Activated CD4-positive, alpha-beta T cell treated with anti-CD3 and anti-CD28 coated beads, Interleukin-2, amount 10 ng/mL, durations not matched to agents 24 days and 14 days (primary cell): ENCODE measurements around the gene RHNO1. TPM values are rescaled to one million over a fixed set of nuclear protein-coding genes. Genes with fewer than 3 reads are reported as not detected.

Experiments
- DNase-seq: peaks from one replicate; pipeline ENCODE4 v3.0.0; 2022
- H3K27ac Mint-ChIP-seq: one replicate; pipeline ENCODE4 v1.8.0; 2022; ENCODE audit warnings: mild to moderate bottlenecking, mixed read lengths
- H3K27me3 Mint-ChIP-seq: one replicate; pipeline ENCODE4 v1.8.0; 2022; ENCODE audit warnings: mixed read lengths
- H3K36me3 Mint-ChIP-seq: one replicate; pipeline ENCODE4 v1.8.0; 2022; ENCODE audit warnings: low read depth, mild to moderate bottlenecking, mixed read lengths
- H3K4me1 Mint-ChIP-seq: one replicate; pipeline ENCODE4 v1.8.0; 2021; ENCODE audit warnings: mixed read lengths
- H3K4me3 Mint-ChIP-seq: one replicate; pipeline ENCODE4 v1.8.0; 2022; ENCODE audit warnings: mild to moderate bottlenecking, moderate library complexity, mixed read lengths
- H3K9me3 Mint-ChIP-seq: one replicate; pipeline ENCODE4 v1.8.0; 2021; ENCODE audit warnings: mixed read lengths
- intact Hi-C: fragments of 100-400 bp; cut with micrococcal nuclease; formaldehyde crosslinking; loops from one replicate; pipeline ENCODE4 v1.15.1; 2023
- total RNA-seq: library from RNA; stranded (reverse); gene quantifications from 2 replicates; pipeline ENCODE4 v1.2.3, GENCODE V29; 2022

RHNO1 gene
- total RNA-seq, 1 donor from 2014 or later = 48.1 TPM

GRCh38 chr12:2876431-2877046 is 484 bp upstream of the RHNO1 start:
- peak; percentile 78 for DNase-seq
- intact Hi-C loops = loop anchor here (1.0 to 5.0 kb wide), 4 partner anchors 8 to 184 kb away; partner anchors contain the start of genes ITFG2 and TULP3
- Mint-ChIP-seq H3K9me3 (no peaks in the 10 kb centered on the region), H3K4me3 (peak overlapping the region; percentile 87), H3K4me1 (peaks cover 43% of the 10 kb centered on the region), H3K36me3 (peaks cover 50% of the 10 kb centered on the region), H3K27me3 (no peaks in the 10 kb centered on the region), H3K27ac (peak overlapping the region; percentile 88)

- Mint-ChIP-seq H3K27me3 (no peaks in the 10 kb centered on the region), H3K36me3 (peaks cover 43% of the 10 kb centered on the region), H3K27ac (peak overlapping the region; percentile 98), H3K4me1 (peaks cover 49% of the 10 kb centered on the region), H3K4me3 (peak overlapping the region; percentile 87), H3K9me3 (no peaks in the 10 kb centered on the region)
- intact Hi-C loops = loop anchor here (1.0 to 5.0 kb wide), 2 partner anchors 12 to 186 kb away; partner anchors contain the start of gene TULP3
- DNase-seq = no peak
Observed at GRCh38 chr12:2877953-2878732, 1.1 kb downstream of the RHNO1 start.

- Mint-ChIP-seq H3K27me3 (no peaks in the 10 kb centered on the region), H3K4me3 (peak overlapping the region; percentile 87), H3K27ac (peak overlapping the region; percentile 78), H3K36me3 (peaks cover 37% of the 10 kb centered on the region), H3K4me1 (peaks cover 50% of the 10 kb centered on the region), H3K9me3 (no peaks in the 10 kb centered on the region)
- DNase-seq = peak; percentile 70
- intact Hi-C loops = loop anchor here (5.0 kb wide), 1 partner anchor 188 kb away; no protein-coding TSS in a partner anchor
Observed at GRCh38 chr12:2879853-2880252, 2.8 kb downstream of the RHNO1 start.

- Mint-ChIP-seq H3K27ac (peak overlapping the region; percentile 7), H3K27me3 (no peaks in the 10 kb centered on the region), H3K4me1 (peaks cover 39% of the 10 kb centered on the region), H3K9me3 (no peaks in the 10 kb centered on the region), H3K4me3 (no peak overlapping the region), H3K36me3 (peaks cover 38% of the 10 kb centered on the region)
- intact Hi-C loops = loop anchor here (1.0 to 2.0 kb wide), 2 partner anchors 59 to 156 kb away; no protein-coding TSS in a partner anchor
- no peak for DNase-seq
Observed at GRCh38 chr12:2884810-2885209, 7.8 kb downstream of the RHNO1 start.

- Mint-ChIP-seq H3K9me3 (no peaks in the 10 kb centered on the region), H3K4me1 (peaks cover 44% of the 10 kb centered on the region)
Observed at GRCh38 chr12:2886768-2887450, 9.9 kb downstream of the RHNO1 start.

GRCh38 chr12:2890001-2890387 is 13.0 kb downstream of the RHNO1 start:
- H3K27ac Mint-ChIP-seq = peak overlapping the region; percentile 94
- intact Hi-C loops = loop anchor here (1.0 to 2.0 kb wide), 5 partner anchors 13 to 199 kb away; partner anchors contain the start of genes FOXM1, ITFG2 and RHNO1
- peaks cover 3% of the 10 kb centered on the region for H3K27me3 Mint-ChIP-seq
- peaks cover 28% of the 10 kb centered on the region for H3K36me3 Mint-ChIP-seq
- H3K9me3 Mint-ChIP-seq = no peaks in the 10 kb centered on the region
- no peak for DNase-seq
- H3K4me3 Mint-ChIP-seq = peak overlapping the region; percentile 99
- peaks cover 35% of the 10 kb centered on the region for H3K4me1 Mint-ChIP-seq

More at GRCh38 chr12:2886768-2887450, 9.9 kb downstream of the RHNO1 start:
- H3K27ac Mint-ChIP-seq = no peak overlapping the region
- H3K36me3 Mint-ChIP-seq = peaks cover 35% of the 10 kb centered on the region
- no peak overlapping the region for H3K4me3 Mint-ChIP-seq
- DNase-seq = no peak
- peaks cover 2% of the 10 kb centered on the region for H3K27me3 Mint-ChIP-seq
- intact Hi-C loops = no loop called here

- Mint-ChIP-seq H3K9me3 (no peaks in the 10 kb centered on the region), H3K36me3 (peaks cover 24% of the 10 kb centered on the region), H3K4me1 (peaks cover 32% of the 10 kb centered on the region), H3K4me3 (peak within 1 kb of the TSS; percentile 99), H3K27ac (peak within 1 kb of the TSS; percentile 94), H3K27me3 (peaks cover 3% of the 10 kb centered on the region)
- DNase-seq = peak; percentile 99
- intact Hi-C loops = loop anchor here (1.0 to 2.0 kb wide), 5 partner anchors 13 to 200 kb away; partner anchors contain the start of genes FOXM1, ITFG2 and RHNO1
Observed at GRCh38 chr12:2890388-2891239, 13.6 kb downstream of the RHNO1 start, which contains the start of gene TULP3. TULP3 (plus strand) TSS chr12:2890891; CDS start chr12:2890948, 57 bp downstream.

- peak; percentile 78 for DNase-seq
- intact Hi-C loops = loop anchor here (2.0 kb wide), 2 partner anchors 23 to 201 kb away; no protein-coding TSS in a partner anchor
- no peak overlapping the region for H3K27ac Mint-ChIP-seq
Observed at GRCh38 chr12:2891240-2892053, 14.4 kb downstream of the RHNO1 start.

GRCh38 chr12:2892246-2892645 is 15.2 kb downstream of the RHNO1 start:
- no peak overlapping the region for H3K27ac Mint-ChIP-seq
- peaks cover 3% of the 10 kb centered on the region for H3K27me3 Mint-ChIP-seq
- DNase-seq = no peak
- H3K36me3 Mint-ChIP-seq = peaks cover 19% of the 10 kb centered on the region
- peaks cover 32% of the 10 kb centered on the region for H3K4me1 Mint-ChIP-seq
- intact Hi-C loops = no loop called here
- no peak overlapping the region for H3K4me3 Mint-ChIP-seq
- no peaks in the 10 kb centered on the region for H3K9me3 Mint-ChIP-seq

More at GRCh38 chr12:2891240-2892053, 14.4 kb downstream of the RHNO1 start:
- Mint-ChIP-seq H3K4me1 (peaks cover 32% of the 10 kb centered on the region), H3K9me3 (no peaks in the 10 kb centered on the region), H3K27me3 (peaks cover 3% of the 10 kb centered on the region), H3K4me3 (peak overlapping the region; percentile 99), H3K36me3 (peaks cover 19% of the 10 kb centered on the region)

- Mint-ChIP-seq H3K4me3 (peak overlapping the region; percentile 50), H3K36me3 (peaks cover 13% of the 10 kb centered on the region), H3K27ac (no peak overlapping the region), H3K4me1 (peaks cover 29% of the 10 kb centered on the region), H3K27me3 (peaks cover 3% of the 10 kb centered on the region), H3K9me3 (no peaks in the 10 kb centered on the region)
- intact Hi-C loops = no loop called here
- no peak for DNase-seq
Observed at GRCh38 chr12:2893007-2893406, 16.0 kb downstream of the RHNO1 start.

GRCh38 chr12:2895051-2895451 is 18.0 kb downstream of the RHNO1 start:
- H3K27me3 Mint-ChIP-seq = peaks cover 3% of the 10 kb centered on the region
- peaks cover 4% of the 10 kb centered on the region for H3K36me3 Mint-ChIP-seq
- peaks cover 17% of the 10 kb centered on the region for H3K4me1 Mint-ChIP-seq
- intact Hi-C loops = no loop called here
- DNase-seq = no peak
- no peak overlapping the region for H3K4me3 Mint-ChIP-seq
- H3K27ac Mint-ChIP-seq = no peak overlapping the region
- H3K9me3 Mint-ChIP-seq = no peaks in the 10 kb centered on the region

GRCh38 chr12:2895511-2895910 is 18.5 kb downstream of the RHNO1 start:
- Mint-ChIP-seq H3K4me3 (no peak overlapping the region), H3K9me3 (no peaks in the 10 kb centered on the region), H3K36me3 (peaks cover 2% of the 10 kb centered on the region), H3K27me3 (peaks cover 3% of the 10 kb centered on the region), H3K4me1 (peaks cover 12% of the 10 kb centered on the region), H3K27ac (no peak overlapping the region)
- intact Hi-C loops = no loop called here
- no peak for DNase-seq
